Pancreas (tissue), 10 donors: ENCODE results near the gene OR51E1. TPM values are rescaled to one million over a fixed set of nuclear protein-coding genes. Genes with fewer than 3 reads are reported as not detected.

Experiments used
- ATAC-seq, 4 donors: fragments of 200-7000 bp; cut with Tn5 transposase; one replicate each; pipeline versions ENCODE4 v1.8.0 to v1.9.1; 2020; ENCODE audit warnings: mild to moderate bottlenecking in 4 of 4, moderate library complexity in 4 of 4
- DNase-seq, 6 donors: peaks; one replicate each; pipeline ENCODE4 v3.0.0-alpha.2; 2020
- FAIRE-seq: peaks from 2 replicates; lab custom pipeline; 2012; peaks lifted over from hg19 to GRCh38; lab: Jason Lieb, UNC
- H3K27ac ChIP-seq, 4 donors: fragments of 200-600 bp; sonication (generic); 1 replicate in 3 of 4; 2 replicates in 1 of 4; pipeline versions ENCODE4 v1.5.0 to v1.8.0; 2020
- H3K27me3 ChIP-seq, 4 donors: fragments of 200-600 bp; one replicate each; pipeline ENCODE4 v1.8.0; 2021
- H3K36me3 ChIP-seq, 3 donors: fragments of 200-600 bp; sonication (generic) in 1 of 3; one replicate each; pipeline versions ENCODE4 v1.5.0 to v1.8.0; 2020 to 2021
- H3K4me1 ChIP-seq, 3 donors: fragments of 200-600 bp; one replicate each; pipeline ENCODE4 v1.8.0; 2021
- H3K4me3 ChIP-seq, 4 donors: fragments of 200-600 bp; sonication (generic) in 2 of 4; one replicate each; pipeline versions ENCODE4 v1.5.0 to v1.8.0; 2020 to 2021
- H3K9me3 ChIP-seq, 4 donors: fragments of 200-600 bp; one replicate each; pipeline ENCODE4 v1.8.0; 2021
- WGBS, 2 donors: extraction: QIAGEN DNeasy Blood & Tissue Kit; methylation state at CpG; one replicate each; pipeline ENCODE4 v1.1.7; 2013; 5-methylcytosine and 5-hydroxymethylcytosine counted together
- intact Hi-C, 3 donors: fragments of 100-400 bp; cut with DNase I; formaldehyde crosslinking; loops; one replicate each; pipeline versions ENCODE4 v1.11.1 to v1.14.2; 2022
- polyA plus RNA-seq, 2 donors: library from polyadenylated mRNA; stranded (reverse); fragments of 200-250 nt; gene quantifications; one replicate each; pipeline ENCODE4 v1.2.3, GENCODE V29; 2013
- total RNA-seq, 6 donors: library from RNA; stranded (reverse); fragmentation: NEBNext Ultra II Directional in 4 of 6; extraction: Animal tissue kit (Norgen Biotek cat#: 25700) in 4 of 6; gene quantifications; one replicate each; pipeline versions ENCODE4 v1.2.1 to v1.2.4, GENCODE V29; 2021 to 2023
- TF ChIP-seq, protein P1 (sequence below), 4 donors: fragments of 200-600 bp; sonication (generic) in 3 of 4; IDR thresholded peaks; one replicate each; pipeline versions ENCODE4 v1.5.0 to v1.8.0; 2021; ENCODE audit warnings: antibody characterized with exemption in 4 of 4
- donor health status: healthy with polysubstance abuse.
- donor health status: DM: no; HTN: no; CAD: no; lungs with moderate emphysema.
- donor health status: DM: no; HTN: no; CAD: no.
- donor health status: control.
- donor health status: control.
- donor health status: Bipolar disorder and iron deficiency.
- donor health status: DM: yes; HTN: yes; CAD: no.
- donor health status: DM: no; HTN: no; CAD: no.
- donor health status: DM: no; HTN: no; CAD: no.
- donor health status: DM: yes; HTN: yes; CAD: no.

OR51E1 gene
- total and polyA plus RNA-seq, 8 donors = 0.06 to 0.23 (median 0.10) TPM; not detected in 4

DNA sequence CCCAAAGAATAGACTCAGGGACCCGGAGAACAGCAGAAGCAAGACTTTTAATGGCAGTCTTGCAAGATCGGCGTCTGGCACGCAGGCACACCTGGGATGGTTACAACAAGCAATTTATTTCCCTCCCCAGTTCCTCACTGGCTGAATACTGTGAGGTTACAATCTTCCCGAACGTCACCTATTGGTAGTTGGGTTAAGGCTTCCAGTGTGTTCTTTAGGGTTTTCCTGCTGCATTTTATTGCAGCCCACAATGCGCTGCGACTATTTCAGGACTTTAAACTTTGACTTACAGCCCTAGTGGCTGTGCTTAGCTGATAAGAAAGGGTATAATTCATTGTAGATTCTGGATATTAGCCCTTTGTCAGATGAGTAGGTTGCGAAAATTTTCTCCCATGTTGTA is 24.3 kb upstream of the OR51E1 start:
- H3K27me3 ChIP-seq = no peaks in the 10 kb centered on the region
- FAIRE-seq (no peak), ATAC-seq (no peak), DNase-seq (no peak)
- no peak overlapping the region for H3K4me3 ChIP-seq
- no peaks in the 10 kb centered on the region for H3K9me3 ChIP-seq
- intact Hi-C loops = no loop called here
- H3K27ac ChIP-seq = no peak overlapping the region
- H3K36me3 ChIP-seq = no peaks in the 10 kb centered on the region
- no peaks in the 10 kb centered on the region for H3K4me1 ChIP-seq
- WGBS, 2 donors = 63 to 72% methylated on average over 9 of the region's 9 CpGs
- TF ChIP-seq, protein P1, sequence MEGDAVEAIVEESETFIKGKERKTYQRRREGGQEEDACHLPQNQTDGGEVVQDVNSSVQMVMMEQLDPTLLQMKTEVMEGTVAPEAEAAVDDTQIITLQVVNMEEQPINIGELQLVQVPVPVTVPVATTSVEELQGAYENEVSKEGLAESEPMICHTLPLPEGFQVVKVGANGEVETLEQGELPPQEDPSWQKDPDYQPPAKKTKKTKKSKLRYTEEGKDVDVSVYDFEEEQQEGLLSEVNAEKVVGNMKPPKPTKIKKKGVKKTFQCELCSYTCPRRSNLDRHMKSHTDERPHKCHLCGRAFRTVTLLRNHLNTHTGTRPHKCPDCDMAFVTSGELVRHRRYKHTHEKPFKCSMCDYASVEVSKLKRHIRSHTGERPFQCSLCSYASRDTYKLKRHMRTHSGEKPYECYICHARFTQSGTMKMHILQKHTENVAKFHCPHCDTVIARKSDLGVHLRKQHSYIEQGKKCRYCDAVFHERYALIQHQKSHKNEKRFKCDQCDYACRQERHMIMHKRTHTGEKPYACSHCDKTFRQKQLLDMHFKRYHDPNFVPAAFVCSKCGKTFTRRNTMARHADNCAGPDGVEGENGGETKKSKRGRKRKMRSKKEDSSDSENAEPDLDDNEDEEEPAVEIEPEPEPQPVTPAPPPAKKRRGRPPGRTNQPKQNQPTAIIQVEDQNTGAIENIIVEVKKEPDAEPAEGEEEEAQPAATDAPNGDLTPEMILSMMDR (IDR thresholded peaks at IDR 0.05) = no peak

GRCh38 chr11:4626207-4627099 is 17.3 kb upstream of the OR51E1 start:
- no peak for FAIRE-seq
- 38 to 39% methylated on average over 15 of the region's 15 CpGs for WGBS, 2 donors
- TF ChIP-seq, protein P1 (IDR thresholded peaks at IDR 0.05) = peak in 3 of 4 donors; percentile 16 to 27 (median 26)
- H3K4me1 ChIP-seq = no peaks in the 10 kb centered on the region
- no peaks in the 10 kb centered on the region for H3K36me3 ChIP-seq
- intact Hi-C loops = no loop called here
- peak in 1 of 6 donors; percentile 21 for DNase-seq
- H3K4me3 ChIP-seq = no peak overlapping the region
- peak in 2 of 4 donors; percentile 32 to 37 for ATAC-seq
- no peaks in the 10 kb centered on the region for H3K27me3 ChIP-seq
- no peak overlapping the region for H3K27ac ChIP-seq
- H3K9me3 ChIP-seq = no peaks in the 10 kb centered on the region

DNA sequence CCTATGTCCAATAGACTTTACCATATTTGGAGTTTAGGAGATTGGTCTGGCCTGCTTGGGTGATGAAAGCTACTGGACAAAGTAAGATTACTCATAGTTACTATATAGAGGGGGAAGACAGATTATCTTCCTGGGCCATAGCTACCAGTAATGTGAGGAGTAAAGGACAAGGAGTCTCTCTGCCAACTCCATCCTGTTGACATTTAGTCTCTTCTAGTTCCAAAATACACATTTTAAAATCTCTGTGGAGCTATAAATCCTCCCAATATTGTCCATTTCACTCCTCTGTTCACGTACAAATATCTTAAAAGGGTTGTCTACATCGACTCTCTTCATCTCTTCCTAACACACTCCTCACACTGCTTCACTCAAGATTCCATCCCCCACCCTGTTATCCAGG is 7.6 kb upstream of the OR51E1 start:
- ATAC-seq = no peak
- 45 to 73% methylated on average over 2 of the region's 2 CpGs for WGBS, 2 donors
- intact Hi-C loops = loop anchor here in 1 of 3 donors (5.0 kb wide), 1 partner anchor 366 kb away; no protein-coding TSS in a partner anchor
- no peak for FAIRE-seq
- Histone ChIP-seq H3K27ac (no peak overlapping the region), H3K4me3 (no peak overlapping the region), H3K9me3 (no peaks in the 10 kb centered on the region), H3K36me3 (no peaks in the 10 kb centered on the region), H3K4me1 (no peaks in the 10 kb centered on the region), H3K27me3 (peaks cover 0 to 5% (median 0%) of the 10 kb centered on the region in 4 donors)
- TF ChIP-seq, protein P1 (IDR thresholded peaks at IDR 0.05) = no peak
- no peak for DNase-seq

- ATAC-seq (peak; percentile 94 to 100 (median 99)), DNase-seq (peak; percentile 42 to 86 (median 76)), FAIRE-seq (no peak)
- Histone ChIP-seq H3K36me3 (no peaks in the 10 kb centered on the region), H3K27ac (no peak within 1 kb of the TSS), H3K27me3 (peaks cover 0 to 5% (median 0%) of the 10 kb centered on the region in 4 donors), H3K4me3 (peak within 1 kb of the TSS in 1 of 4 donors; percentile 11), H3K4me1 (no peaks in the 10 kb centered on the region), H3K9me3 (no peaks in the 10 kb centered on the region)
- TF ChIP-seq, protein P1 (IDR thresholded peaks at IDR 0.05) = peak; percentile 81 to 91 (median 89)
- 24 to 28% methylated on average over 21 of the region's 21 CpGs for WGBS, 2 donors
- intact Hi-C loops = loop anchor here in 1 of 3 donors (5.0 kb wide), 1 partner anchor 365 kb away; no protein-coding TSS in a partner anchor
These were observed 6.7 kb upstream of the OR51E1 start, which contains the start of gene OR51D1 for GRCh38 chr11:4636962-4637661. OR51D1 (plus strand) TSS chr11:4637477; CDS start chr11:4639791, 2,314 bp downstream.
